Body of pancreas (tissue), 4 donors: Measurements from ENCODE around the gene CCDC12. TPM values are rescaled to one million over a fixed set of nuclear protein-coding genes. Genes with fewer than 3 reads are reported as not detected.

Source experiments
- ATAC-seq: fragments of 150-250 bp; one replicate; pipeline ENCODE4 v1.9.1; 2016
- DNase-seq, 4 donors: peaks; one replicate each; pipeline ENCODE4 v3.0.0-alpha.2; 2019
- H3K27ac ChIP-seq, 4 donors: fragments of 200-600 bp; sonication (generic); 1 replicate in 3 of 4; 2 replicates in 1 of 4; pipeline versions ENCODE4 v1.5.1 to v1.6.1; 2016 to 2019; ENCODE audit warnings: mild to moderate bottlenecking in 1 of 4, mixed read lengths in 1 of 4, moderate library complexity in 1 of 4
- H3K27me3 ChIP-seq, 2 donors: fragments of 200-600 bp; sonication (generic); one replicate each; pipeline ENCODE4 v1.6.0; 2016; ENCODE audit warnings: mild to moderate bottlenecking in 1 of 2
- H3K36me3 ChIP-seq, 2 donors: fragments of 200-600 bp; sonication (generic); replicated peaks in 1 of 2; 2 replicates each; pipeline ENCODE4 v1.5.1; 2016; ENCODE audit warnings: low read depth in 2 of 2; ENCODE audit not compliant: insufficient read depth in 1 of 2
- H3K4me1 ChIP-seq: fragments of 200-600 bp; sonication (generic); one replicate; pipeline ENCODE4 v1.6.0; 2016
- H3K4me3 ChIP-seq, 2 donors: fragments of 200-600 bp; sonication (generic); 1 replicate in 1 of 2; 2 replicates in 1 of 2; pipeline ENCODE4 v1.5.1; 2016 to 2019
- H3K9me3 ChIP-seq, 3 donors: fragments of 200-600 bp; sonication (generic); 1 replicate in 2 of 3; 2 replicates in 1 of 3; pipeline ENCODE4 v1.5.1; 2016
- POLR2A ChIP-seq, 3 donors: fragments of 450-650 bp; IDR thresholded peaks; one replicate each; pipeline ENCODE4 v1.6.1; 2016; ENCODE audit warnings: antibody characterized with exemption in 3 of 3, mild to moderate bottlenecking in 2 of 3
- WGBS, 2 donors: methylation state at CpG; one replicate each; pipeline ENCODE4 v1.1.5; 2017; 5-methylcytosine and 5-hydroxymethylcytosine counted together
- intact Hi-C: fragments of 100-400 bp; cut with DNase I; formaldehyde crosslinking; loops from one replicate; pipeline ENCODE4 v1.15.1; 2023
- total RNA-seq, 2 donors: library from RNA; depleted of rRNA; stranded (reverse); fragments of >200 nt; gene quantifications; one replicate each; pipeline ENCODE4 v1.1.0, GENCODE V29; 2016
- TF ChIP-seq, protein P1 (sequence below), 7 experiments: fragments of 450-650 bp in 4 of 7; fragments of 200-600 bp in 3 of 7; sonication (generic) in 3 of 7; IDR thresholded peaks; one replicate each; pipeline ENCODE4 v1.5.1; 2016 to 2019; ENCODE audit warnings: antibody characterized with exemption in 7 of 7

Gene CCDC12
- total RNA-seq, 2 donors from 2014 or later, result 25.4 to 67.2 TPM

DNA sequence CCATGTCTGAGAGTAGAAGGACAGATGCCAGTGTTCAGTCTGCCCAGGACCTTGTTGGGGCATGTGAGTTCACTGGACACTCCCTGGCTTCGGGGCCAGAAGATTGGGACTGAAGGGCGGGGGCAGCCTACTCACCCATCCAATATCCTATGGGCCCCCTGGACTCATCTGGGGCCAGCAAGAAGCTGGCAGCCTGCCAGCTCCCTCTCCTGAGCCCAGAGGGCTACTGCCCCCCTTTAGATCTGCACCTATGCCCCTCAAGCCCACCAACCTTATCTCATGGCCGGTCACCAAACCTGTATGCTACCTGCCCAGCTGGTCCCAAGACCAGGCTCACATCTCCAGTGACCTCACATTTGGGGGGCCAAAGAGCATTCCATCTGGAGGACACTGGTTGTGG is 90.9 kb downstream of the CCDC12 start:
- WGBS, 2 donors, result 96 to 100% methylated on average over 1 to 3 of the region's 3 CpGs
- peaks cover 20% of the 10 kb centered on the region for H3K4me1 ChIP-seq
- H3K4me3 ChIP-seq, result no peak overlapping the region
- peaks cover 0 to 14% of the 10 kb centered on the region in 2 donors for H3K27me3 ChIP-seq
- TF ChIP-seq POLR2A (IDR thresholded peaks at IDR 0.05), result no peak
- TF ChIP-seq, protein P1, sequence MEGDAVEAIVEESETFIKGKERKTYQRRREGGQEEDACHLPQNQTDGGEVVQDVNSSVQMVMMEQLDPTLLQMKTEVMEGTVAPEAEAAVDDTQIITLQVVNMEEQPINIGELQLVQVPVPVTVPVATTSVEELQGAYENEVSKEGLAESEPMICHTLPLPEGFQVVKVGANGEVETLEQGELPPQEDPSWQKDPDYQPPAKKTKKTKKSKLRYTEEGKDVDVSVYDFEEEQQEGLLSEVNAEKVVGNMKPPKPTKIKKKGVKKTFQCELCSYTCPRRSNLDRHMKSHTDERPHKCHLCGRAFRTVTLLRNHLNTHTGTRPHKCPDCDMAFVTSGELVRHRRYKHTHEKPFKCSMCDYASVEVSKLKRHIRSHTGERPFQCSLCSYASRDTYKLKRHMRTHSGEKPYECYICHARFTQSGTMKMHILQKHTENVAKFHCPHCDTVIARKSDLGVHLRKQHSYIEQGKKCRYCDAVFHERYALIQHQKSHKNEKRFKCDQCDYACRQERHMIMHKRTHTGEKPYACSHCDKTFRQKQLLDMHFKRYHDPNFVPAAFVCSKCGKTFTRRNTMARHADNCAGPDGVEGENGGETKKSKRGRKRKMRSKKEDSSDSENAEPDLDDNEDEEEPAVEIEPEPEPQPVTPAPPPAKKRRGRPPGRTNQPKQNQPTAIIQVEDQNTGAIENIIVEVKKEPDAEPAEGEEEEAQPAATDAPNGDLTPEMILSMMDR (IDR thresholded peaks at IDR 0.05), result no peak
- ATAC-seq (no peak), DNase-seq (no peak)
- intact Hi-C loops, result no loop called here
- H3K36me3 ChIP-seq, result no peaks in the 10 kb centered on the region
- no peak overlapping the region for H3K27ac ChIP-seq
- H3K9me3 ChIP-seq, result no peaks in the 10 kb centered on the region

DNA sequence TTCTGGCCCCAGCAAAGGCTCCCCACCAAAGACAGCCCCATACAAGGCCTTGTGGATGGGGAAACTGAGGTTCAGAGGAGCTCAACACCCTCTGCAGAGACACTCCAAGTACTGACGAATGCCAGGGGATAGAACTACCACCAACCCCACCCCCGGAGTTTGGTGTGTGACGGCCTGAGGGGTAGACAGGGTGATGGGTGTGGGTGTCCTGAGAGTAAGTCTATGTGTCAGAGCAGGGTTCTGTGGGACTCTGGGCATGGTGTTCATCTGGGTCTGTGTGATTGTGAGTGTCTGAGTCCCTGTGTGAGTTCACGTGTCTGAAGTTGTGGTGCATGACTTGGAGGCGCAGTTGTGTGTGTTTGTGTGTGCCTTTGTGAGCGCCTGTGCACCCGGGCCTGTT is 91.6 kb downstream of the CCDC12 start:
- intact Hi-C loops, result no loop called here

DNA sequence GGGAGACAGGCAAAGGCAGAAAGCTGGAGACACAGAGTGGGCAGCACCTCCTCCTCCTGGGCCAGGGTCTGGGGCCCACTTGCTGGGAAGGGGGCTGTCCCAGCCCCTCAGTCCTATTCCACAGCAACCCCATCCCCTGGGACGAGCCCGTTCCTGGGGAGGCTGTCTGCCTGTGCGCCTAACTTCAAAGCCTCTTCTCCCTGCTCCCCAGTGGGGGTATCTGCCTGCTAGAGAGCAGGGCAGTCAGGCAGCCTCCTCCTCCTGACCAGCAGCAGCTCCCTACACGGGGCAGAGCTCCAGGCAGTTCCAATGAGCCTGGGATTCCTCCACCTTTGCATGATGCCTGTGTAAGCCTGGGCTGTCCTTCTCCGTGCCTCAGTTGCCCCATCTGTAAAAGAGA is 92.1 kb downstream of the CCDC12 start:
- WGBS, 2 donors, result 68 to 76% methylated on average over 4 to 5 of the region's 5 CpGs
- no peak overlapping the region for H3K27ac ChIP-seq
- H3K27me3 ChIP-seq, result peaks cover 0 to 14% of the 10 kb centered on the region in 2 donors
- intact Hi-C loops, result no loop called here
- no peaks in the 10 kb centered on the region for H3K36me3 ChIP-seq
- H3K4me1 ChIP-seq, result peaks cover 20% of the 10 kb centered on the region
- no peaks in the 10 kb centered on the region for H3K9me3 ChIP-seq
- ATAC-seq (no peak), DNase-seq (no peak)
- TF ChIP-seq, protein P1 (IDR thresholded peaks at IDR 0.05), result no peak
- TF ChIP-seq POLR2A (IDR thresholded peaks at IDR 0.05), result no peak
- no peak overlapping the region for H3K4me3 ChIP-seq

More for the DNA sequence above, 91.6 kb downstream of the CCDC12 start:
- WGBS, 2 donors, result 80 to 91% methylated on average over 7 of the region's 7 CpGs
- H3K36me3 ChIP-seq, result no peaks in the 10 kb centered on the region
- H3K4me3 ChIP-seq, result no peak overlapping the region
- H3K27ac ChIP-seq, result no peak overlapping the region
- peaks cover 0 to 14% of the 10 kb centered on the region in 2 donors for H3K27me3 ChIP-seq
- no peaks in the 10 kb centered on the region for H3K9me3 ChIP-seq
- ATAC-seq (no peak), DNase-seq (no peak)
- H3K4me1 ChIP-seq, result peaks cover 20% of the 10 kb centered on the region
- TF ChIP-seq, protein P1 (IDR thresholded peaks at IDR 0.05), result no peak
- no peak for TF ChIP-seq POLR2A (IDR thresholded peaks at IDR 0.05)

DNA sequence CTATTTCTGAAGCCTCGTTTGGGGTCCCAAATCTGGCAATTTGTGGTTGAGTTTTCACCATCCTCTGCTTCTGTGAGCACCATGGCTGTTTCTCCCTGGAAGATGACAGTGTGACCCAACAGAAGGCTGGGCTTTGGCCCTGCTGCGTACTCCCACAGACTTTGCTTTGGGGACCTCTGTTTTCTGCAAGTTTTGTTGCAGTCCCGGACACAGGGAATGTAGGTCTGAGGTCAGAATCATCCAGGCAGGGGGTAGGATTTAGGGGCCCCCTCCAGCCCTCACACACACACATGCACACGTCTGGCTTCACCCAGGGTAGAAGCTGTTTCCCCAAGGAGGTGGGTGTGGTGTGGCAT is 92.7 kb downstream of the CCDC12 start:
- H3K9me3 ChIP-seq, result no peaks in the 10 kb centered on the region
- intact Hi-C loops, result no loop called here
- WGBS, 2 donors, result 66 to 69% methylated on average over 4 of the region's 4 CpGs
- no peak for TF ChIP-seq POLR2A (IDR thresholded peaks at IDR 0.05)
- TF ChIP-seq, protein P1 (IDR thresholded peaks at IDR 0.05), result no peak
- H3K36me3 ChIP-seq, result no peaks in the 10 kb centered on the region
- H3K27me3 ChIP-seq, result peaks cover 0 to 14% of the 10 kb centered on the region in 2 donors
- no peak overlapping the region for H3K27ac ChIP-seq
- H3K4me1 ChIP-seq, result peaks cover 23% of the 10 kb centered on the region
- DNase-seq (no peak), ATAC-seq (no peak)
- H3K4me3 ChIP-seq, result no peak overlapping the region

DNA sequence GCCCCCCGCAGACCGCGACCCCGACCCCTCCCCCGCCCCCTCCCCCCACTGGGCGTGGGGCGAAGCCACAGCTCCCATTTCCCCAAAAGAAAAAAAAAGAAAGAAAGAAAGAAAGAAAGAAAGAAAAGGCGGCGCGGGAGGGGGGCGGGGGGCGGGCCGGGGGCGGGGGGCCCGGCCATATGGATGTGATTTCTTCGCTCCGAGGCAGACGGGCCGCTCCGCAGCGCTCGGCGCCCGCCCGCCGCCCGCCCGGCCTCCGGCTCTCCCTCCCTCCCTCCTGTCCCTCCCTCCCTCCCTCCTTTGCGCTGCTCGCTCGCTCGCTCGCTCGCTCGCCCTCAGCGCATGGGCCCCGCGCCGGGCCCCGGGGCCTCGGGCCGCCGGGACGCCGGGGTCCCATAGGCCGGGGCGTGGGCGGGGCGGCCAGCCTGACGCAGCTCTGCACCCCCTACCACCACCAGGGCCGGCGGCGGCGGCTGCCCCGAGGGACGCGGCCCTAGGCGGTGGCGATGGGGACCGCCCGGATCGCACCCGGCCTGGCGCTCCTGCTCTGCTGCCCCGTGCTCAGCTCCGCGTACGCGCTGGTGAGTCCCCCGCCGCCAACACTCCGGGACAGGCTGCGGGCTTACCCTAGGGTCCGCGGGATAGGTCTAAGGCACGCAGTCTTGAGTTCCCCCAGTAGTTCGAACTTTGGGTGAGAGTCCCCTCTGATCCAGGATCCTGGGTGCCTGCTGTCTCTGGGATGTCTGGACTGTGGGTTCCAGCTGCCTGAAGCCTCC is 93.3 kb downstream of the CCDC12 start:
- intact Hi-C loops, result no loop called here
- Histone ChIP-seq H3K4me3 (peak overlapping the region in 1 of 2 donors; percentile 3), H3K4me1 (peaks cover 28% of the 10 kb centered on the region), H3K9me3 (no peaks in the 10 kb centered on the region), H3K27me3 (peaks cover 0 to 14% of the 10 kb centered on the region in 2 donors), H3K27ac (no peak overlapping the region), H3K36me3 (no peaks in the 10 kb centered on the region)
- TF ChIP-seq POLR2A (IDR thresholded peaks at IDR 0.05), result no peak
- TF ChIP-seq, protein P1 (IDR thresholded peaks at IDR 0.05), result no peak
- DNase-seq, result peak in 1 of 4 donors; percentile 29
- ATAC-seq, result peak; percentile 63
- WGBS, 2 donors, result 3 to 9% methylated on average over 9 to 36 of the region's 78 CpGs
